Measurements from ENCODE around the gene MBP. TPM values are rescaled to one million over a fixed set of nuclear protein-coding genes. Genes with fewer than 3 reads are reported as not detected.

MBP gene
- total and polyA plus RNA-seq, 2 of the 4 experiments (the other 2 are of a cell fraction), result 0.72 to 0.90 TPM

DNA sequence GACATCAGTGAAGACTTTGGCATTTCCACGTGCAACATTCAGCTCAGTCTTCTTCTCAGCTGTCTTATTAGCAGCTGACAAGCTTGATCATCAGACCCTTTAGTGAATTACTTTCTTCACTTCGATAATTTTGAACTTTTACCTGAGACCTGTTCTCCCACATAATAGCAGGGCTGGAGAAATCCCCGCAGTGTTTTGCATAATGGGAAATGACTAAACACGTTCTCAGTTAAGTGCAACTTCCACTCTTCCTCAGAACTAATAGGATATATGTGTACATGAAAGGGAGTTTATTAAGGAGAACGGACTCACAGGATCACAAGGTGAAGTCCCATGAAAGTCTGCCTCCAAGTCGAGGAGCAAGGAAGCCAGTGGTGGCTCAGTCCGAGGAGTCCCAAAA is 28.8 kb upstream of the MBP start:
- DNase-seq (no peak), ATAC-seq (ENCODE audit: low read depth) (no peak)
- H3K4me1 ChIP-seq (ENCODE audit: control insufficient read depth, insufficient read depth, low read length), result no peaks in the 10 kb centered on the region
- no peaks in the 10 kb centered on the region for H3K9me1 ChIP-seq (ENCODE audit: insufficient read depth, low read length)
- dilution Hi-C loops (cut with HindIII; ENCODE audit: low sequenced_read_pairs, unreplicated experiment), result no loop called here
- POLR2A ChIA-PET (ENCODE audit: unreplicated experiment), result no interaction called here
- no peaks in the 10 kb centered on the region for H3K79me1 ChIP-seq (ENCODE audit: low read depth in 1 of 2, low read length in 2 of 2)
- no peak overlapping the region for H2BK120ac ChIP-seq (ENCODE audit: low read depth, low read length)
- intact Hi-C loops (cut with micrococcal nuclease), result no loop called here
- WGBS, 2 experiments (ENCODE audit: extremely low coverage in 2 of 2, insufficient read length in 1 of 2), result no CpG with 5 or more reads among the region's 7 CpGs
- H3K27ac ChIP-seq (ENCODE audit: insufficient read depth, low read length), result no peak overlapping the region
- no peak overlapping the region for H2BK15ac ChIP-seq (ENCODE audit: low read depth, low read length)
- no peak overlapping the region for H3K14ac ChIP-seq (replicated peaks; ENCODE audit: low read depth, low read length)
- H3K4me2 ChIP-seq (ENCODE audit: low read depth, low read length), result no peak overlapping the region
- H3K27me3 ChIP-seq (ENCODE audit: control insufficient read depth, insufficient read depth, low read length), result peaks cover 11% of the 10 kb centered on the region
- H4K8ac ChIP-seq (ENCODE audit: low read depth in 2 of 2, low read length in 2 of 2), result no peak overlapping the region
- no peak overlapping the region for H2BK20ac ChIP-seq (ENCODE audit: low read depth, low read length)
- H3K56ac ChIP-seq (ENCODE audit: extremely low read depth, insufficient read depth, low read length), result no peak overlapping the region
- no peak overlapping the region for H2AK5ac ChIP-seq (ENCODE audit: low read depth, low read length)
- H2BK5ac ChIP-seq (ENCODE audit: low read depth, low read length, poor library complexity, severe bottlenecking), result no peak overlapping the region
- TF ChIP-seq RFX5 (IDR thresholded peaks at IDR 0.05; ENCODE audit: low read depth, low read length), result no peak
- in situ Hi-C loops (cut with MboI; ENCODE audit: low sequenced_read_pairs), result no loop called here
- no peak overlapping the region for H3K9ac ChIP-seq (ENCODE audit: low read depth, low read length)
- no peak overlapping the region for H4K5ac ChIP-seq (ENCODE audit: low read depth, low read length)
- no peaks in the 10 kb centered on the region for H3K36me3 ChIP-seq (ENCODE audit: control insufficient read depth, insufficient read depth, low read length)
- CTCF ChIA-PET, result no interaction called here
- no peak overlapping the region for H3K4me3 ChIP-seq (ENCODE audit: insufficient read depth, low read depth, low read length)
- no peak overlapping the region for H2AK9ac ChIP-seq (replicated peaks; ENCODE audit: low read depth, low read length, poor library complexity)
- BruUV-seq (replicated peaks), result no TSS peak
- H4K20me1 ChIP-seq (ENCODE audit: insufficient read depth, low read length), result no peaks in the 10 kb centered on the region
- H4K91ac ChIP-seq (ENCODE audit: insufficient read depth, low read depth, low read length), result no peak overlapping the region
- no peak overlapping the region for H3K23ac ChIP-seq (ENCODE audit: low read depth, low read length)
- no peak overlapping the region for H3K4ac ChIP-seq (ENCODE audit: low read depth, low read length)
- H3K9me3 ChIP-seq (ENCODE audit: control insufficient read depth, insufficient read depth, low read length), result no peaks in the 10 kb centered on the region
- H3K18ac ChIP-seq (ENCODE audit: low read depth, low read length), result no peak overlapping the region
- no peak overlapping the region for H2AFZ ChIP-seq (replicated peaks; ENCODE audit: low read length, poor library complexity)

Measured in IMR-90 (cell line).